G401 (cell line): Measurements from ENCODE around the gene RPL13. TPM values are rescaled to one million over a fixed set of nuclear protein-coding genes. Genes with fewer than 3 reads are reported as not detected.

Source experiments
- DNase-seq: peaks from one replicate; pipeline ENCODE4 v3.0.0-alpha.2; 2015; ENCODE audit warnings: low spot score
- in situ Hi-C: cut with HindIII; loops from 2 replicates; pipeline ENCODE4 v1.10.0; 2016; ENCODE audit warnings: low sequenced_read_pairs, mixed read lengths
- total RNA-seq: library from RNA; depleted of rRNA; stranded (reverse); fragments of >200 nt; shearing (Covaris generic); gene quantifications from 2 replicates; pipeline ENCODE4 v1.2.3, GENCODE V29; 2014

Gene RPL13
- total RNA-seq, 1 experiment from 2014 or later, result 5,258 TPM

DNA sequence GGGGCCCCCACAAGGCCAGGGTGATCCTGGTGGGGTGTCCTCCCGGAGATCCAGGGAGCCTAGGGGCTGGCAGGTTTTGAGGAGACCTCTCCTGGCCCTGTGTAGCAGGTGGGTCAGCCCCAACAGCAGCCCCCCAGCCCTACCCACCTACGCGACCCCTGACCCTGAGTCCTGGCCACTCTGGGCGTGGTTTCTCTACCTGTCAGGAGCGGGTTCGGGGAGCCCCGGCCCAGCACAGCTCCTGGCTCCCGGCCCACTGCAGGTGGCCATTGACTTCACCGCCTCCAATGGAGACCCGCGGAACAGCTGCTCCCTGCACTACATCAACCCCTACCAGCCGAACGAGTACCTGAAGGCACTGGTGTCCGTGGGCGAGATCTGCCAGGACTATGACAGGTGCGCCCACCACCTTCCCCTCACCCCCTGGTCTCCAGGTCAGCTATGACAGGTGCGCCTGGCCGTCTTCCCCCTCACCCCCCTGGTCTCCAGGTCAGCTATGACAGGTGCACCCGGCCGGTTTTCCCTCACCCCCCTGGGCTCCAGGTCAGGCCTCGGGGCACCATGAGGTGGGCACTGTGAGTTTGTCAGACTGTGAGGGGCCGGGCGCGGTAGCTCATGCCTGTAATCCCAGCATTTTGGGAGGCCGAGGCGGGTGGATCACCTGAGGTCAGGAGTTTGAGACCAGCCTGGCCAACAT, 28.1 kb downstream of the RPL13 start:
- no peak for DNase-seq
- in situ Hi-C loops, result no loop called here

DNA sequence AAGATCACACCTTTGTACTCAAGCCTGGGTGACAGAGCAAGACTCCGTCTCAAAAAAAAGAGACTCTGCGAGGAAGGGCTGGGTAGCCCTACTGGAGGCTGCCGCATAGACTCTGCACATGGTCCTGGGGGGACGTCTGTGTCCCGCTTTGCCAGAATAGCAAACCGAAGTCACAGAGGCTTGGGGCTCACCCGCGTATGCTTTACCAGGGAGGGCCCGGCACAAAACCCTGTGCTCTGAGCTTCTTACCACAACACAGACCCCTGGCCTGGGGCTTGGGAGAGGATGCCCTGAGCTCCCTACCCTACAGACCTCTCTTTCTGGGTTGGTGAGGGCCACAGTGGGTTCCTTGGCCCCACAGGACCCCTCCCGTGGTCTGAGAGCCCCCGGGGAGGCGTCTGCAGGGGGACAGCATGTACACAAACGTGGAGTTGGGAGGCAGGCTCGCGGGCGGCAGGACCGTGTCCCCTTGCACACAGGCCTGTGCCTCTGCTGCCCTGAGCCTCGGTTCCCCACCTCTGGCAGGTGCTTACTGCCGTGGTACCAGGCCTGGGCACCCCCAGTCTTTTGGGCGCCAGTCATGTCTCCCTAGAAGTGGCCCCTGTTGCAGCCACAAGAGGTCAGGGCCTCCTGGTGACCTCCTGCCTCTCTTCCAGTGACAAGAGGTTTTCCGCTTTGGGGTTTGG, 28.9 kb downstream of the RPL13 start:
- in situ Hi-C loops, result no loop called here
- DNase-seq, result no peak

DNA sequence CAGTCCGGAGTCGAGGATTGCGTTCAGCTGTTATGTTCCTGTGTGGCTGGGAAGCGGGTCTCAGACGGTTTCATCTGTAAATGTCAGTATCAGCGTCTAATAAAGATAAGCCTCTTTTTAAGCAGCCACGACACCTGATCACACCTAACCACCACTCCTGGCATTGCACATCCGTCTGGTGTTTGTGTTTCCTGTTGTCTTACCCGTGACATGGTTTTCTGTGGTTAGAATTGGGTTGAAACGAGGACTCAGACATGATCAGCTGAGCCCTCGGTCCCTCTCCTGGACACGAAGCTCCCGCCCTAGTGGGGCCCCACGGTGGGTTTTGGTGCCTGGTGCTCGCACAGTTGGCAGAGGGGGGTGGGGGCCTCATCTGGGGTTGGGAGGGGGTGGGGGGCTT, 33.4 kb downstream of the RPL13 start:
- in situ Hi-C loops, result no loop called here
- no peak for DNase-seq

DNA sequence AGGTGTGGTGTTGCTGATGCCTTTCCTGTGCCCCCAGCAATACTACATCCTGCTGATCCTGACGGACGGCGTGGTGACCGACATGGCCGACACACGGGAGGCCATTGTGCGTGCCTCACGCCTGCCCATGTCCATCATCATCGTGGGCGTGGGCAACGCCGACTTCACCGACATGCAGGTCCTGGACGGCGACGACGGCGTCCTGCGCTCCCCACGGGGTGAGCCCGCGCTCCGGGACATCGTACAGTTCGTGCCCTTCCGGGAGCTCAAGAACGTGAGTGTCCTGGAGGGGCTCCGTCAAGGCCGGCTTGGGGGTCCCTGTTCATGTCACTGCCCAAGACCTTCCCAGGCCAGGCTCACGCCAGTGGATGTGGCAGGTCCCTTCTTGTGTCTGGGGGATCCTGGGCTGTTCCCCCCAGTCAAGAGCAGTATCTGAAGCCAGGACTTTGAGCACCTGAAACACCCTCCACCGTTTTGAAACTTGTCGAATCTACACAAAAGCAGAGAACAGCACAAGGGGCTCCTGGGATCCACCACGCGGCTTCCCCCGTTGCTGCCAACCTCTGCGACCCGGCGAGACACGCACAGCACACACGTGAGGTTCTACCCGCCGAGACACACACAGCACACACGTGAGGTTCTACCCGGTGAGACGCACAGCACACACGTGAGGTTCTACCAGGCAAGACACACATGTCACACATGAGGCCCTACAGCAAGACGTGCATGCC, 35.0 kb downstream of the RPL13 start:
- in situ Hi-C loops, result no loop called here
- DNase-seq, result no peak

DNA sequence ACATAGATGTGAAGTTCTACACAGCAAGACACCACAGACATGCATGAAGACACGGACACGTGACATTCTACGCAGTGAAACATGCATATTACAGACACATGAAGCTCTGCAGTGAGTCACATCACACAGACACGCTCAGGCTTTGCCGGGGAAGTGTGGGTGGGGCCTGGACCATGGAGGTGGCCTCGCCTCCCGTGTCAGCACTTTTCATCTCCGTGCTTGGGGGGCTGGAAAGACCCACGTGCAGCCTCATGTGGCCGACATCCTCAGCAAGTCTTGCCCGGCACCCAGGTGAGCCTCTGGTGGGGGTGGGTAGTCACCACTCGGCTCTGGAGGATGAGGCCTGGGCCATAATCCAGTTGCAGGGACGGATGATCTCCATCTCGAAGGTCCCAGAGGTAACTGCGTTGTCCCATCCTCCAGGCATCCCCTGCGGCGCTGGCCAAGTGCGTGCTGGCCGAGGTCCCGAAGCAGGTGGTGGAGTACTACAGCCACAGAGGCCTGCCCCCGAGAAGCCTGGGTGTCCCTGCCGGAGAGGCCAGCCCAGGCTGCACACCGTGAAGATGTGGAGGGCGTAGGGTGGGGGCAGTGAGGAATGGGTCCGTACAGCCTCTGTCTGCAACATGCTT, 35.7 kb downstream of the RPL13 start:
- in situ Hi-C loops, result no loop called here
- no peak for DNase-seq

DNA sequence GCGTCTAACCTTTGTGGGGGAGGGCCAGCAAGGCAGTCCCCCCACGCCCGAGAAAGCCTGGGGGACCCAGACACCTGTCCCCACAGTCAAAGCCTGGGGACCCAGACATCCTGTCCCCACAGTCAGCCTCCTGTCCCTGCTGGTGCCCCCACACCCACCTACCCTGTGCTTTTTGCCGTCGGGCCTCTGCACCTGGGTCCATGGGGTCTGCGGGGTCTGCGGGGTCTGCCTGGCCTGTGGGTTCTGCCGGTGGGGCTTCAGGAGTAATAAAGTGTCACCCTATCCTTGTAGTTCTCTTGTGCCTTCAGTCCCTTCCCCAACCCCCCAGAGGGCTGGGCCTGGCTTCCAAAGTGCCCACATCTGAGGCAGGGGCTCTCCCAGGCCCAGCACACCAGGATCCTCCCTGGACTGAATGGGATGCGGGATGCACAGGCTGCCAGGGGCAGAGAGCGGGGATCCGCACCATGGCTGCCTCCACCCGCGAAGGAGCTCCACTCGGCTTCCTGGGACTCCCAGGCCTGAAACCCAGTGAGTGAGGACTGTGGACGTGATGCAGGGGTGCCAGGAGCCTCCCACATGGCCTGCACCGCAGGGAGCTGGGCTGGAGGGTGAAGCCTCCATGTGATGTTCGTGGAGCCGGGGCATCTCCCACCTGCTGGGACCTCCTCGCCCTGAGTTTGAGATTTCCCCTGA, 36.6 kb downstream of the RPL13 start:
- no peak for DNase-seq
- in situ Hi-C loops, result no loop called here

DNA sequence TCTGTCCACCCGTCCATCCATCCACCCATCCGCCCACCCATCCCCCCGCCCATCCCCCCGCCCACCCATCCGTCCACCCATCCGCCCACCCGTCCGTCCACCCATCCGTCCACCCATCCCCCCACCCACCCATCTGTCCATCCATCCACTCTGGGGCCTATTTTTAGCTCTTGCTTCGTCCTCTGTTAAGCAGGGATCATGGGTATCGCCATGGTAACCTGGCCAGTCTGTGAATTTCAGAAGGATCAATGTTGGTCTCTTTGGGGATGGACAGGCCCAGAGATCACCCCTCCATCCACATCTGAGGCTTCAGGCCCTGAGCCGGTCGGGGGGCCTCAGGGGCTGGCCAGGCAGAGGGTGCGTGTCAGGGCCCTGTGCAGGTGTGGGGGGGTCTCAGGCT, 37.7 kb downstream of the RPL13 start:
- DNase-seq, result no peak
- in situ Hi-C loops, result no loop called here

DNA sequence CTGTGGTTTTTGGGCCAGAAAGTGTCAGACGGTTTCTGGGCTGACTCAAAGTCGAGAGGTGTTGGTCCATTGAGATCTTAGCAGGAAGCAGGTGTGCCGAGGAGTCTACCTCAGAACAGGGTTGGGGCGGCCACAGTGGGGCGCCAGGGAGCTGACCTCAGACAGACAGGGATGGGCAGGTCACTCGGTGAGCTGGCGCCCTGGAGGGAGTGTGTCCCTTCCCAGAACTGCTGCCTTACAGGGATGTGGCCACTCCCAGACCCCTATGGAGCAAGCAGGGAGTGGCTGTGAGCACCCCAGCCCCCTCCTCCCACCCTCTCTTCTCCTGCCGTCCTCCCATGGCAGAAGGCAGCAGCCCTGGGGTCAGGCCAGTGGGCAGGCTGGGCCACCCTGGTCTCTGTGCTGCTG, 39.0 kb downstream of the RPL13 start:
- DNase-seq, result no peak
- in situ Hi-C loops, result no loop called here

DNA sequence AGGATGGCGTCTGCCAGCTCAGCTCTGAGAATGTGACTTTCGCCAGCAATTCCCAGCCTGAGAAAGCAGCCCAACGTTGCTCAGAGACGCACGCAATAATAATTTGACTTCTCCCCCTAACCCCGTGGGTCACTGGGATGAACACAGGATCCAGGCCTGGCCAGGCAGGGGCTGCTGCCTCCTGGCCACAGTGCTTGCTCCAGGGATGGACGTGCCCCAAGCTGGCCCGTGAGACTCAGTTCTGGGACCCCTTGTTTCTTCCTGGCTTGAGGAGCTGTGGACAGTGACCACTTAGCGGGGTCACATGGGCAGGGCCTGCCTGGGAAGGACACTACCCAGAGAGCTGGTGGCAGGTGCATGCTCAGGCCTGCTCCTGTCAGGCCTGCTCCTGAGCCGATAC, 39.4 kb downstream of the RPL13 start:
- in situ Hi-C loops, result no loop called here
- no peak for DNase-seq

DNA sequence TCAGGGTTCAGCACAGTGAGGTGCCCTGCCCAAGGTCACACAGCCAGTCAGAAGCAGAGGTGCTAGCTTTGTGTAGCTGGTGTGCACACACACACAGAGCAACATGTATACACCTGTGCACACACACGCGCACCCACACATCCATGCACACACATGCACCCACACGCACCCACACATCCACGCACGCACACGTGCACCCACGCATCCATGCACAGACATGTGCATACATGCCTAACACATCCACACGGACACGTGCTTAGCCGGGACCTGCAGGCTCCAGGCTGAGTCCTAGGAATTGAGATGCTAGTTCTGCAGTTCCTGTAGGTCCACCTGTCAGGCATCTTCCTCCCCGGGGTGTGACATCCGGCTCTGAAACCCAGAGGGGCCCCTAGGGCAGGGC, 39.9 kb downstream of the RPL13 start:
- in situ Hi-C loops, result no loop called here
- DNase-seq, result no peak

DNA sequence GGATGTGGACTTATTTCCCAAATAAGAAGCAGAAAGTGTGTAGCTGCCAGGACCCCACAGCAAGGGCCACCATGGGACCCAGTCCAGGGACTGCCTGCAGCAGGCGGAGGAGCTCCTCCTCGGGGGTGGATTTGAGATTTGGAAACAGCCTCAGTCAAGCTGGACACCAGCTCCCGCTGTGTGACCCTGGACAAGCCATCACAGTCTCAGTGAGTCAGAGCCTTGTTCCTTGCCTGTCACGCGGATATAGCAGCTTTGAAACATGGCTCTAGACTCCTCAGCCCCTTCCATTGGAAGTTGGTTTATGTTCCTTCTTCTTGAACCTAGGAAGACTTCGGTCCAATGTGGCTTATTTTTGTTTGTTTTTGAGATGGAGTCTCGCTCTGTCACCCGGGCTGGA, 40.5 kb downstream of the RPL13 start:
- in situ Hi-C loops, result no loop called here

DNA sequence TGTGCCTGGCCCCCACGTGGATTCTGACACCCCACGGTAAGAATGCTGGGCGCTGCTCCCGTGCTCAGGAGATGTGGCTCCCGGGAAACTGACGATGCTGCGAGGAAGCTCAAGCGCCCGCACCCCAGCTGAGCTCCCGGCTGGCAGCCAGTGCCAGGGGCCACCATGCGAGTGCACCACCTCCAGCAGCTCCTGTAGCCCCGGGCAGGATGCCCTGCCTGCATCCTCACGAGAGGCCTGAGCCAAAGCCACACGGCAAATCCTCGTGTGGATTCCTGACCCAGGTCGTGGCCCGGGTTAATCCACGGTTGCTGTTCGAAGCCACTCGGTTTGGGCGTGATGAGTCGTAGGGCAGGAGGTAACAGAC, 41.4 kb downstream of the RPL13 start:
- in situ Hi-C loops, result no loop called here
- DNase-seq, result no peak

More for the DNA sequence above, 40.5 kb downstream of the RPL13 start:
- DNase-seq, result no peak

DNA sequence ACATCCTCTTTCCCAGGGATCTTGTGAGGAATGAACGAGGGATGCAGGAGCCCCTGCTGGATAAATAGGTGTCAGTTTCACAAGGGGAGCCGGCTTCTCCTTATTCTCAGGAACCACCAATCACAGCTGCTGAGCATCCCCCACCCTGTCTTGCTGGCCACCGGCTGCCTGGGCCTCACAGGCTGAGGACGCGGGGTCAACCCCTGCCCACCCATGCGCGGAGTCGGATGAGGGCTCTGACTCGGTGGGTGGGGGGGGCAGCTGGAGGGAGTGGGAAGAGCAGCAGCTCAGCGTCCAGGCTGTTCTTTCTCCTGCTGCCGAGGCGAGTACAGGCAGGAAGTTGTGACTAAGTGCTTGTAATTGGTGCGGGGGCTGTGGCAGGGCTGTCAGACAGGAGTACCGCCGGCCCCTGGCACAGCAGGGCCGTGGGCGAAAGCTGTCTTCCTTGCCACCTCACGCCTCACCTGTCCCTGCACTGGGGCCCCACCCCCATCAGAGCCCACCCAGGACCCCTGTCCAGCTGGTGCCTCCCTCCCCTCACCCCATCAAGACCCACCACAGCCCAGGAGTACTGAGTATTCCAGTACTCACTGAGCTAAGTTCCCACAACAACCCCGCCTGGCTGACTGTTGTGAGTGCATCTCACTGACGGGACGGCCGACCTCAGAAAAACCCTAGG, 41.9 kb downstream of the RPL13 start:
- DNase-seq, result no peak
- in situ Hi-C loops, result no loop called here

DNA sequence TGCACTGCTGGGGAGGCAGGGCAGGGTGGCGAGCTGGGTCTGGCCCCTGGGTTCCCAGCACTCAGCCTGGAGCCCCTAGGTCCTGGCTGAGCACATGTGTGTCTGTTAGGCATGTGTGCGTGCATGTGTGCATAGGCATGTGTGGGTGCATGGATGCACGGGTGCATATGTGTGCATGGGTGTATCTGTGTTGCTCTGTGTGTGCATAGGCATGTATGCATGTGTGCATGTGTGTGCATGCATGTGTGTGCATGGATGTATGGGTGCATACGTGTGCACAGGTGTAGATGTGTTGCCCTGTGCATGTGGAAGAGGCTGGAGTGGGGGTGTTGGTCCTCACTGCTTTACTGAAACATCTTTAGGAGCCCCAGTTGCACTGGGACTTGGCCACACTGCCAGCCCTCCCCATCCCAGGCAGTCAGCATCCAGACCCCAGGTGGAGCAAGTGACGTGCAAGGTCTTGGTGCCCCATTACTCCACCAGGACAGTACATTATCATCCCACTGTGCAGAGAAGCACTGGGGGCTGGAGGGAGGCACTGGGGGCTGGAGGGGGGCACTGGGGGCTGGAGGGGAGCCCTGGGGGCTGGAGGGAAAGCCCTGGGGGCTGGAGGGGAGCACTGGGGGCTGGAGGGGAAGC, 42.6 kb downstream of the RPL13 start:
- no peak for DNase-seq
- in situ Hi-C loops, result no loop called here

DNA sequence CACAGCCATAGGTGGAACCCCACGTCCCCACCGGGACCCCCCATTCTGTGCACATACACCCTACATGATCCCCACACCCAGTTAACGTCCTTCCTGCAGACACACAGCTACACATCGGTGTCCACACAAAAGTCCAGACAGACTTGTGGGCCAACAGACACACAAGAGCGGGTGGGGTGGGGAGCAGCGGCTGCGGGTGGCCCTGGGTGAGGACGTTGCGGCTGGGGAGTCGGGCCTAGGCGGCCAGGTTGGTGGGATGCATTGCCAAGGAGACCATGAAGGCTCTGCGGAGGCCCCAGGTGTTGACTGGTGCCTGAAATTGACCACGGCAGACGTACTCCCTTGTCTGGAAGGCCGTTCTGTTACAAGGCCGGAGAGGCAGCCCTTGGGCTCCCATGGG, 44.3 kb downstream of the RPL13 start:
- DNase-seq, result no peak
- in situ Hi-C loops, result no loop called here

DNA sequence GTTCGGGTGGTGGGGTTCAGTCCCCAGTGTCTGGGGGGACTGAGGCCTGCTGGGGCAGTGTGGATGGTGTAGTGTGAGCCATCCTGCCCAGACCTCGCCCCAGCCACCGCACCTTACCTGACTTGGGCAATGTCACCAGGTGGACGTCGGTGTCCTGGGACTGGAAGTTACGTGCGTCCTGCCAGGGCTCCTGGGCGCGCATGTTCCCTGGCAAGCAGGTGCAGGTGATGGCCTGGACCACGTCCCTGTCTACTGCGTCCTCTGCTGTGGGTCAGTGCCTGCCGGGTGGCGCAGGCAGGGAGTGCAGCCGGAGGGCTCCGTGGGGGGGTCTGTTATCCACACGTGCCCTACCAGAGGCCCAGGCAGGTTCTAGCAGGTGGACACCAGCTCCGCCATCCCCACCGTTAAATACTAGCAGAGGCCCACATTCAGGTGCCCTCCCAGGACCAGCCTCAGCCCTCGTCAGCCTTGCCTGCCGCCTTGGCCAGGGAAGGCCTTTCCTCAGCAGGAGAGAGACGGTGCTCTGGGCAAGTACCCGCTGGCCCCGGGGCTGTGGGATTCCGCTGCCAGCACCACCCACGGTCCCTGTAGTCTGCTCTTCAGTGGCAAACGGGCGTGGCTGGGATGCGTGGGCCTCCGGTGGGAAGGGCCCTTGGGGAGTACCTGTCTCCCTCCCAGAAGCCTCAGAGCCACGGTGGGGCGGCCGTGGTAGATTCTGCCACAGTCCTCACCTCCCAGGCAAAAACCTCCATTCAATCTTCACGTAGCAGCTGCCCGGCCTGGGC, 44.9 kb downstream of the RPL13 start:
- in situ Hi-C loops, result no loop called here
- DNase-seq, result no peak

DNA sequence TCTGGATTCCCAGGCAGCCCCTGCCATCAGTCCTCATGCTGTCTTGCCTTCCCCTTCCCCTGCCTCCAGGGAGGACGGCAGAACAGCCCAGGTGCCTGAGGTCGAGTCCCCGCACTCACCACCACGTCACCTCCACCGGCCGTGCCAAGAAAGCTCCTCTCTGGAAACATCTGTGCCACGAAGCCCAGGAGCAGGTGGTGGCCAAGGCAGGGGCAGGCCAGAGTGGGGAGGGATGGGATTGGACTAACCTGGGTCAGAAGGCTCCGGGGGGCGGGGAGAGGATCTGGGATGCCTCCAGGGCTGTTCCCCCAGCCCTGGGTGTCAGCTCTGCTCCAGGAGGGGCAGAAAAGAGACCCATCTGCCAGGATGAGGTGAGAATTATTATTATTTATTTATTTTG, 45.5 kb downstream of the RPL13 start:
- DNase-seq, result no peak
- in situ Hi-C loops, result no loop called here

DNA sequence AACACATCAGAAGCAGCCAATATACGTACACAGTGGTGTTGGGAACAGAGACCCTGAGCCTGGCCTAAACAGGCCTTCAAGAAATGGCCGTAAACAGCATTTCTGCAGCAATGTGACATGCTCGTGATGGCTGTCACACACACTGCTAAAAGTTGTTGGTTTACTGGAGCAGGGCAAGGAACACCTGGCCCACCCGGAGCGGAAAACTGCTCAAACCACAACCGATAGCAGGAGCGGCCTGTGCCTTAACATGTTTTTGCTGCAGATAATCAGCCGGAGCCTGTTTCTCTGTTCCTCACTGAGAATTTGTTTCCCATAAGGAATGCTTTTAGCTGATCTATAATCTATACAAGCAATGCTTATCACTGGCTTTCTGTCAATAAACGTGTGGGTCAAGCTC, 47.0 kb downstream of the RPL13 start:
- in situ Hi-C loops, result no loop called here
- DNase-seq, result no peak
